Measurements from ENCODE around the gene GATAD2B.
"Not testable (repeated sequence)": the region's sequence is repeated elsewhere in the genome, so short reads cannot be mapped to it uniquely, and the experiment has no call there.

Gene GATAD2B

DNA sequence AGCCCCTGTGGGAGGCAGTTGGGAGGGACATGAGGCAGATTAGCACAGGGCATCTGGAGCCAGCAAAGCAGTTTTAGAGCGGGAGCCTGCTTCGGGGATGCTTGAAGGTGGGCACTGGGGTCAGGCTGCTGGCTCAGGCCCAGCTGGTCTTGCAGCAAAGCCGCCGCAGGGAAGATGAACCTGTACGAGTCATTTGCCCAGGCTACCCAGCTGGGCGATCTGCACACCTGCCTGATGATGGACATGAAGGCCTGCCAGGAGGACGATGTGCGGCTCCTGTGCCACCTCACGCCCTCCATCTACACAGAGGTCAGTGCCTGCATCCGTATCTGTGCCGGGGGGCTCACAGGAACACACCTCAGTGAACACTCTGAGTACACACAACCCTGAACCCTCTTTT lies 155.3 kb downstream of the GATAD2B start:
- TF ChIP-seq ZFP3 (CRISPR knock-in tag; IDR thresholded peaks at IDR 0.05), result no peak
- TF ChIP-seq TOX (CRISPR knock-in tag; IDR thresholded peaks at IDR 0.05; ENCODE audit: borderline replicate concordance), result no peak
- TF ChIP-seq PPARA (CRISPR knock-in tag; IDR thresholded peaks at IDR 0.05; ENCODE audit: borderline replicate concordance), result no peak
- no peak for TF ChIP-seq PATZ1 (CRISPR knock-in tag; IDR thresholded peaks at IDR 0.05; ENCODE audit: borderline replicate concordance)
- TF ChIP-seq BACH2 (CRISPR knock-in tag; IDR thresholded peaks at IDR 0.05; ENCODE audit: borderline replicate concordance), result no peak
- TF ChIP-seq OSR1 (CRISPR knock-in tag; IDR thresholded peaks at IDR 0.05), result no peak
- TF ChIP-seq ISL1 (CRISPR knock-in tag; IDR thresholded peaks at IDR 0.05), result no peak
- no peak for TF ChIP-seq ZFP30 (CRISPR knock-in tag; IDR thresholded peaks at IDR 0.05)
- TF ChIP-seq, protein P1, sequence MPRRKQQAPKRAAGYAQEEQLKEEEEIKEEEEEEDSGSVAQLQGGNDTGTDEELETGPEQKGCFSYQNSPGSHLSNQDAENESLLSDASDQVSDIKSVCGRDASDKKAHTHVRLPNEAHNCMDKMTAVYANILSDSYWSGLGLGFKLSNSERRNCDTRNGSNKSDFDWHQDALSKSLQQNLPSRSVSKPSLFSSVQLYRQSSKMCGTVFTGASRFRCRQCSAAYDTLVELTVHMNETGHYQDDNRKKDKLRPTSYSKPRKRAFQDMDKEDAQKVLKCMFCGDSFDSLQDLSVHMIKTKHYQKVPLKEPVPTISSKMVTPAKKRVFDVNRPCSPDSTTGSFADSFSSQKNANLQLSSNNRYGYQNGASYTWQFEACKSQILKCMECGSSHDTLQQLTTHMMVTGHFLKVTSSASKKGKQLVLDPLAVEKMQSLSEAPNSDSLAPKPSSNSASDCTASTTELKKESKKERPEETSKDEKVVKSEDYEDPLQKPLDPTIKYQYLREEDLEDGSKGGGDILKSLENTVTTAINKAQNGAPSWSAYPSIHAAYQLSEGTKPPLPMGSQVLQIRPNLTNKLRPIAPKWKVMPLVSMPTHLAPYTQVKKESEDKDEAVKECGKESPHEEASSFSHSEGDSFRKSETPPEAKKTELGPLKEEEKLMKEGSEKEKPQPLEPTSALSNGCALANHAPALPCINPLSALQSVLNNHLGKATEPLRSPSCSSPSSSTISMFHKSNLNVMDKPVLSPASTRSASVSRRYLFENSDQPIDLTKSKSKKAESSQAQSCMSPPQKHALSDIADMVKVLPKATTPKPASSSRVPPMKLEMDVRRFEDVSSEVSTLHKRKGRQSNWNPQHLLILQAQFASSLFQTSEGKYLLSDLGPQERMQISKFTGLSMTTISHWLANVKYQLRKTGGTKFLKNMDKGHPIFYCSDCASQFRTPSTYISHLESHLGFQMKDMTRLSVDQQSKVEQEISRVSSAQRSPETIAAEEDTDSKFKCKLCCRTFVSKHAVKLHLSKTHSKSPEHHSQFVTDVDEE (CRISPR knock-in tag; IDR thresholded peaks at IDR 0.05), result no peak
- TF ChIP-seq ZNF8 (CRISPR knock-in tag; IDR thresholded peaks at IDR 0.05), result no peak
- TF ChIP-seq ZNF70 (CRISPR knock-in tag; IDR thresholded peaks at IDR 0.05), result no peak
- no peak for TF ChIP-seq ZNF565 (CRISPR knock-in tag; conservative IDR thresholded peaks at IDR 0.05; ENCODE audit: low read depth)
- ATAC-seq, result no peak

GRCh38 chr1:153766663-153767062 lies 156.1 kb downstream of the GATAD2B start:
- ATAC-seq, result not testable (repeated sequence)

DNA sequence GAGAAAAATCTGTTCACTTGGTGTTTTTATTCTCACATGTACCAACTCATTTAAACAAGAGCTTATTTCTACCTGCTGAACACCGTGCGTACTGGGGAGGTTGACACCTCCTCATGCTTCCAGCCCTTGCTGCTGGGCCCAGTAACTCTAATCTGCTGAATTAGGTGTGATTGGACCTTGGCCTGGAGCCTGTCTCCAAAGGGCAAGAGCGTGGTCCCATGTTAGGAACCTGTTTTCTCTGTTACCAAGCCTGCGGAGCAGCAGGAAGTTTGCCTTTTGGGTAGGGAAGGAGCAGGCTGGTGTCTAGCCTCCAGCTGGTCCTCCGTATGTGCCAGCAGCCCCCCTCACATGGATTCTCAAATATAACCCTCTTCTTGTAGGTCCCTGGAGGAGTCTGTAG lies 158.5 kb downstream of the GATAD2B start:
- TF ChIP-seq ESRRG (CRISPR knock-in tag; IDR thresholded peaks at IDR 0.05) (no peak), PATZ1 (CRISPR knock-in tag; IDR thresholded peaks at IDR 0.05; ENCODE audit: borderline replicate concordance) (no peak), ARNTL (CRISPR knock-in tag; IDR thresholded peaks at IDR 0.05; ENCODE audit: borderline replicate concordance, low read depth) (no peak), GLIS3 (CRISPR knock-in tag; IDR thresholded peaks at IDR 0.05) (no peak), RARB (CRISPR knock-in tag; IDR thresholded peaks at IDR 0.05) (no peak), ZNF8 (CRISPR knock-in tag; IDR thresholded peaks at IDR 0.05) (no peak), ISL1 (CRISPR knock-in tag; IDR thresholded peaks at IDR 0.05) (no peak), TOX (CRISPR knock-in tag; IDR thresholded peaks at IDR 0.05; ENCODE audit: borderline replicate concordance) (no peak), ZFP3 (CRISPR knock-in tag; IDR thresholded peaks at IDR 0.05) (no peak)
- TF ChIP-seq, protein P2, sequence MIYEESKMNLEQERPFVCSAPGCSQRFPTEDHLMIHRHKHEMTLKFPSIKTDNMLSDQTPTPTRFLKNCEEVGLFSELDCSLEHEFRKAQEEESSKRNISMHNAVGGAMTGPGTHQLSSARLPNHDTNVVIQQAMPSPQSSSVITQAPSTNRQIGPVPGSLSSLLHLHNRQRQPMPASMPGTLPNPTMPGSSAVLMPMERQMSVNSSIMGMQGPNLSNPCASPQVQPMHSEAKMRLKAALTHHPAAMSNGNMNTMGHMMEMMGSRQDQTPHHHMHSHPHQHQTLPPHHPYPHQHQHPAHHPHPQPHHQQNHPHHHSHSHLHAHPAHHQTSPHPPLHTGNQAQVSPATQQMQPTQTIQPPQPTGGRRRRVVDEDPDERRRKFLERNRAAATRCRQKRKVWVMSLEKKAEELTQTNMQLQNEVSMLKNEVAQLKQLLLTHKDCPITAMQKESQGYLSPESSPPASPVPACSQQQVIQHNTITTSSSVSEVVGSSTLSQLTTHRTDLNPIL (CRISPR knock-in tag; IDR thresholded peaks at IDR 0.05; ENCODE audit: low read depth), result no peak
- no peak for ATAC-seq

- no peak for TF ChIP-seq TCF4 (CRISPR knock-in tag; IDR thresholded peaks at IDR 0.05; ENCODE audit: borderline replicate concordance)
- TF ChIP-seq ZNF70 (CRISPR knock-in tag; IDR thresholded peaks at IDR 0.05), result no peak
- no peak for TF ChIP-seq TOX (CRISPR knock-in tag; IDR thresholded peaks at IDR 0.05; ENCODE audit: borderline replicate concordance)
- no peak for TF ChIP-seq ZNF8 (CRISPR knock-in tag; IDR thresholded peaks at IDR 0.05)
- no peak for TF ChIP-seq ZC3H10 (CRISPR knock-in tag; IDR thresholded peaks at IDR 0.05)
- TF ChIP-seq SNAI2 (CRISPR knock-in tag; IDR thresholded peaks at IDR 0.05), result no peak
- ATAC-seq, result no peak
These were observed 159.2 kb downstream of the GATAD2B start for GRCh38 chr1:153763365-153764225.
